NCI-H2227 (cell line): ENCODE measurements around the gene MLH3.

Source experiments
- DNase-seq: peaks from one replicate; lab custom pipeline; 2025; ENCODE audit not compliant: unreplicated experiment; lab: John Stamatoyannopoulos, UW

The MLH3 gene

DNA sequence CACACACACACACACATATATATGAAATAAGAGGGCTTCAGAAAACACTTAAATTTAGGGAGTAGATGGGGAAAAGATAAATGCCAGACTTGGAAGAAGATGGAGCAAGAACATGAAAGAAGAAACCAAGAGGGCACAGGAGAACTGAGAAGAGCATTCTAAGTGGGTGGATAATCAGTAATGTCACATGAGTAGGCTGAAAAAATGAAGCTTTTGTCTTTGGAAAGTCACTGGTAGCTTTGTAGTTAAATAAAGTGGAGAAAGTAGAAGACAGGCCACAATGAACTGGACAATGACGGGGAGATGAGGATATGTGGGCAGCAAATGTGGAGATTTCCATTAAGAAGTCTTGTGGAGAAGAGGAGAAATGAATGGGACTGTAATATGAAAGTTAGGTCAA lies 15.9 kb upstream of the MLH3 start:
- no peak for DNase-seq

DNA sequence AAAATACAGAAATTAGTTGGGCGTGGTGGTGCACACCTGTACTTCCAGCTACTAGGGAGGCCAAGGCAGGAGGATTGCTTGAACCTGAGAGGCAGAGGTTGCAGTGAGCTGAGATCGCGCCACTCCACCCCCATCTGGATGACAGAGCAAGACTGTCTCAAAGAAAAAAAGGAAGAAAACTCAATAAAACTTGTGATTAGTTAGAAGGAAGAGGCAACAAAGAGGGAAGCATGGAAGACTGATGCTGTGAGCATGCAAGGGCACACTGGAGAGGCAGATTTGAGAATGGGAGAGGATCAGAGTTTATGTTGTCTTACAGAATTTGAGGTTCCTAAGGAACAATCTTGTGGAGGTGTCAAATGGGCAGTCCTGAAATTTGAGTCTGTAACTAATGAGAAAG lies 15.4 kb upstream of the MLH3 start:
- DNase-seq, result no peak

DNA sequence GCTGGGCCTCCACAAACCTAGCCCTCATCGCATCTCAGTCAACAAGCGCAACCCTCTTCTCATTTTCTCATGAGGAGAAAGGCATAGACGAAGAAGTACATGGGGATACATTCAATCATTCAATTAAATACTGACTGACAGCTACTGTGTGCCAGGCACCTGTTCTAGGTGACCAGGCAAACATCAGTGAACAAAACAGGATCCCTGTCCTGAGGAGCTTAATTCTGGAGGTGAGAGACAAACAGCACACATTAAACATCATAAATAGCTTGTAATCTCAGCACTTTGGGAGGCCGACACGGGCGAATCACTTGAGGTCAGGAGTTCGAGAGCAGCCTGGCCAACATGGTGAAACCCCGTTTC lies 12.9 kb upstream of the MLH3 start:
- DNase-seq, result no peak

DNA sequence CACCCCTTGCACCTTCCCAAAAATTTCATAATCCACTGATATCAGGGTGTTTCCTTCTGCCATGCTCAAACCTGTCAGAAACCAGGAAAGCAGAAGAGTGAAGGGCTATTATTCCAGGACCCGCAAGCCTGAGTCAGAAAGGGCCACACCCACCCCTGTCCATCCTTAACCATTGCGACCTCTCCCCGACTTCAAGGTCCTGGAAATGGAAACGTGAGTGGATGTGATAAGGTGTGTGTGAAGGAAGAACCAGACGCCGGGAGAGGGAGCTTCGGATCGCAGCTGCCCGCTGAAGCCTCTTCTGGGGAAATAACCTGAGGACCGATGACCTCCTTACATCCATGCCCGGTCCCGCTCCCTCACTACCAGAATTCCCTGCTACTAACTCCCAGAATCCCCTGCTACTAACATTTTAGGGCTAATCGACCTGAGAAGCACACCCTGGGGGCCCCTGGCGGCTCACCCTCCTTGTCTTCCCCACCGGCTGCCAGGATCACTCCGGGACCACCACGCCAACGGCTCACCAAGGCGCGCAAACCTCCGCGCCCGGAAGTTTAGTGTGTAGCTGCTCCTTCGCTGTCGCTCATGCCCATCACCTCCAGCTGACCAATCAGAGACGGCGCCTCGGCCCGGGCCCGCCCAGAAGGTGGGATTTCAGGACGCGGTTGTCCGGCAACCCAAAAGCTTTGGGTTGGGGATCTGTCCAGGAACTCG lies 12.4 kb upstream of the MLH3 start, which contains the start of gene ACYP1:
TSS of gene ACYP1 (minus strand) at position 534 of the 714 bp plus-strand sequence. CDS start at position 63, 471 bp downstream.
- peak; percentile 96 for DNase-seq

DNA sequence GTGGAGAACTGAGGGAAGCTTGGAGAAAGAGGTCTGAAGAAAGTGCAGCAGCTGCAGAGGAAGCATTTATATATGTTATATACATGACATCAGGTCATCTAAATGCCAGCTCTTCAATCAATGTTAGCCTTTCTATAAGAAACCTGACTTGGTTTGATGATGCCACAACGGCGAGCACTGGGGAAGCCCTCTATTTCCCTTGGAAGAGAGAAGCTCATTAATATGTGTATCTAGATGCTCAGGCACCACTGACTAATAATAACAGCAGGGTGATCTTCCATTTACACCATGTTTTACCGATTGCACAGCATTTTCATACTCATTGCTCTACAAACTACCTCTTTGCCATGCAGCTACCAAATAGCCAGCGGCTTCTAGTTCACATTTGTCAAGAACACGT lies 11.7 kb upstream of the MLH3 start:
- DNase-seq, result no peak

DNA sequence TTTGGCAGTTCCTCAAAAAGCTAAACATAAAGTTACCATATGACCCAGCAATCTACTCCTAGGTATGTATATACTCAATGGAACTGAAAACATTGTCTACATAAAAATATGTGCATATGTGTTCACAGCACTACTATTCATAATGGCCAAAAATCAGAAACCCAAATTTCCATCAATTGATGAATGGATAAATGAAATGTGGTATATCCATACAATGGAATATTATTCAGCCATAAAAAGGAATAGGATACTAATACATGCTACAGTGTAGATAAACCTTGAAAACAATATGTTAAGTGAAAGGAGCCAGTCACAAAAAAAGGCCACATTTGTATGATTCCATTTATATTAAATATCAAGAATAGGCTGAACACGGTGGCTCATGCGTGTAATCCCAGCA lies 9.2 kb upstream of the MLH3 start:
- no peak for DNase-seq

DNA sequence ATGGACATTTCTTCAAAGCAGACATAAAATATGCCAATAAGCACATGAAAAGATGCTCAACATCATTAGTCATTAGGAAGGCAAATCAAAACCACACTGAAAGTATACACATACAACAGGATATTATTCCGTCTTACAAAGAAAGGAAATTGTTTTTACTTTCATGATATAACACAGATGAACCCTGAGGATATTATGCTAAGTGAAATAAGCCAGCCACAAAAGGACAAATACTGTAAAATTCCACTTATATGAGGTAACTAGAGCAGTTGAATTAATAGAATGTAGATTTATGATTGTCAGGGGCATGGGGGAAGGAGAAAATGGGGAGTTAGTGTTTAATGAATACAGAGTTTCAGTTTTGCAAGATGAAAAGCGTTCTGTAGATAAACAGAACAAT lies 8.4 kb upstream of the MLH3 start:
- DNase-seq, result no peak

DNA sequence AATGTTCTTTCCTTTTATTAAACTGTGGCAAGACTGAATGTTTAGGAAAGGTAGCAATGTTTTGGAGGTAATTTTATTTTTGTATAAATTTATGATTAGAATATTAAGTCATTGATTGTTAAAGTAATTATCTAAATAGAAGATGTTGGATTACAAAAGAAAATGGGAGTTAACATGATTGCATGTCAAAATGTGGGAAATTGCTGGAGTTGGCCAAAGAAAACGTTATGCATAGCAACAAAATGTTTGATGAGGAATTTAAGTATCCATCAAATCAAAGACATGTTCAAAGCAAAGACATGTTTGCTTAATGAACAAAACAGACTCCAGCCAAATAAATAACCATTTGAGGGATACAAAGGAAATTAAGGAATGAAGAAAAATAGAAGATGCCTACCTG lies 3.2 kb upstream of the MLH3 start:
- no peak for DNase-seq

DNA sequence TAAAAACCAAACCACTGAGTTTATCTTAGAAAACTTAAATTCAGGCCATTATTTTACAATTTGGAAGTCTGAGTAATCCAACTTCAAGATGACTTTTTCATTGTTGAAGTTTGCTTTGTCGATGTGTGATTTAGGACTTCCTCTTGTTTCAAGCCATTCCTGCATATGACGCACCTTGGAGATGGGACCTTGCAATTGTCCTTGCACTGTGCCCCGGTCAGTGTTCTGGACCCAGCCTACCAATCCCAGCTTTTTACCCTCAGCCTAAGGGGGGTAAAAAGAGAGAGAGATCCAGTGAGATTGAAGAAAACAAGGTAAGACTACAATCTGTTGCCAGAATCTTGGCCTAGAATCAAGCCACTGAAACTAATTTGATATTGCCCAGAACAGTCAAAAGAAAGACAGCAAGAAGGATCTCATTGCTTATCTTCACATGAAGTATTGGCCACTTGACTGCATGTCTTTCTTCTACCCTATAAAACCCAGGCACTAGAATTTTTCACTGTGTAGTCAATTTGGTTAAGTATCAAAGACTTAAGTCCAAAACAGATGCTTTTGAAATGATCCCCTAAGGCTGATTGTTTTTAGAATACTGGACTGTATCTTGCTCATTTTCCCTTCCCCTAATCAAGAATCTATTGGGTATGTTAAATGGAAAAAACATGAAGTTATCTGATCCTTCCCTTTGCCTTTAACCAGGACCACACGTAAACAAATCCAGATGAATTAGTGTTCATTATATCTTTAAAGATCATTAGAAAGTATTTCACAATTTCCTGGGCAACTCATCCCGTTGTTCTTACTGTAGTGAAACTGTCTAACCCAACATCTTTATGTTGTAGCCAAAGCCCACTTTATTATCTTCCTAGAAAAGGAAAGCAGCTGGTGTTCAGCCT lies 2.4 kb upstream of the MLH3 start:
- DNase-seq, result no peak

DNA sequence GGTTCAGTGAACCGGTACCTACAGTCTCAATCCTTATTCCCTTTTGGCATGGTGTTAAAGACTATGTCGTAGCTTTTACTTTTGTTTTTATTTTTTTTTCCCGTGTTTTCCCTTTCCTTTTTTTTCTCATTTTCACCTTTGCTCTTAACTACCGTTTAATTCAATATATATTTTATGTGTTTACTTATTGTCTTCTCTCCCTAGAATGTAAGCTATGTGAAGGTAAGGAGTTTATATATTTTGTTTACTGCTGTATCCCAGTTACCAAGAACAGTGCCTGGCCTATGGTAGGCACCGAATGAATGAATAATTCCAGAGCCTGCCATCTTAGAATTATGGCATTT lies 261 bp upstream of the MLH3 start:
- no peak for DNase-seq

DNA sequence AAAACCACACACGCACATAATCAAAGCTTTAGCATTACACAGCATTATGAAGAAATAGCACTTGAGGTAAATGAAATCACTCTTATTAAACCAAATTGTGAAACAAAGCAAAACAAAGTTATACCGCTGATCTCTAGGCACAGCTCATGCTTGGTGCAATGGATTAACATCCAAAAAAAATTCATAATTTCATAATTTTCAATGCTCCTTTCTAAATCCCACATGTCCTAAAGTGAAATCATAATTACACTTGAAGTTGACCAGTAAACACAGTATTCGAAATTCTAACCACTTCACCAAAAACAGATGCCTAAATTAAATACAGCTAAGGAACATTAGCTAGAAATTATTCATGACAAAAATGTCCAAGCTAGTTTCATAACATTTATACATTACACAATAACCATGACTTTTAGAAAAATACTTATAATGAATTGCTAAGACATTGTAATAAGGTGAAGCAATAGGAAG lies 1.5 kb downstream of the MLH3 start:
- no peak for DNase-seq

DNA sequence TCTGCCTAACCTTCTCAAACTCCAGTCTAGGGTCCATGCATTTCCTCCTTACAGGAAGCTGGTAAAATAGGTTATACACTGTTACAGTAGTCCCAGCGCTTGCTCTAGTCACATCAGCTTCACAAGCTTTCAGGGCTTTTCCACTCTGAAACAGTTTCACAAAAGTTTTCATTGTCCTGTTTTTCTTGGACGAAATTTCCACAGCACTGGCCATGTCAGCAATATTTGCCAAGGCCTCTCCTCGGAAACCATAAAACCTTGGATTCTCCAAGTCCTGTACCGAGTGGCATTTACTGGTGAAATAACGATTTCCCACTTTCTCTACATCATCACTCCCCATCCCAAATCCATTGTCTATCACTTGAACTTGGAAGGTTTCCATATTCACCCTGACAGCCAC lies 2.1 kb downstream of the MLH3 start:
- DNase-seq, result no peak

DNA sequence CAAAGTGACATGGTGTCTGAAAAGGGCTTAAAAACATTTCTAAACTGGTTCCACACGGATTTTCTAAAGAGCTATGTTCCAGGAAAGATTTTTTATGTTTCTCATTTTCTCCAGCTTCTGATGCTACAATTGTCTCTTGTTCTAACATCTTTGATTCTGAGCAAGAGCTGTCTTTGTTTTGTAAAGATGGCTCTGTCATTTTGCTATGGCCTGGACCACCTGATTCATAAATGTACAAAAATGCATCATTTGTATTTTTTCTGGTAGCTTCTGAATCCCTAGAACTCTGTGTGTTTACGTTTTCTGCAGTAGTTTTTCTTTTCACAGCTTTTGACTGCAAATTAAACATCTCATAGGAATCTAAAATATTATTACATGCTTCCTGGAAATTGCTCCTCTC lies 3.2 kb downstream of the MLH3 start:
- DNase-seq, result no peak

DNA sequence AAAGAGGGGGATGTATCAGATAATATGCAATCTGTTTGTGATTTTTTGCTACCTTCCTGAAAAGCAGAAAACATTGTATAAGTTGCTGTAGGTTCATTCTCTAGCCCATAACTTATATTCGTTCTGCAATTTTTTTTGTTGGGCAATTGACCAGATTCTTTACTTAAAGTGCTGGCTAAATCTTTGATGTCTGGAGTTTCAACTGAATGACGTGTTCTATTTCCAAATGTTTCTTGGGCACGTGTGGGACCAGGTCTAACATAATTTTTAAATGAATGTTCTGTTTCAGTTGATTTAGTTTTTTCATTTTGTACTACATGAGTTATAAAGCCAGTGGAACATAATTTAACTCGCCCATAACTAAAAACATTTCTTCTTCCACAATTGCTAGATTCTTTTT lies 3.8 kb downstream of the MLH3 start:
- no peak for DNase-seq

DNA sequence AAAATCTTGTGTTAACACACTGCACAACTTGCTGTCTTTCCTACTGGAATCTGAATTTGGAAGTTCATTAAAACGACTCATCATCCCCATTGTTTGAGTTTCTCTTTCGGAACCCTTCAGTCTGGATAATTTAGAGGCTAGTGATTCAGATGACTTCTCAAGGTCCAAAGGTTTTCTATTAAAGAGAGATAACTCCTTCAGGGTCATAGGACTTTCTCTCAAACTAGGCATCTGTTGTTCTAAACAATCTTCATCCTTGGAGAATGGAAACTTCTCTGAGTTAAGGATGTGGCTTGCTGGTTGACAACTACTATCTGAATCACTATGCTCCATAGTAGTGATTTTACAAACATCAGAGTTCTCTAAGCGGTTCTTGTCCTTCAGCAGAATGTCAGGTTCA lies 4.4 kb downstream of the MLH3 start:
- no peak for DNase-seq

DNA sequence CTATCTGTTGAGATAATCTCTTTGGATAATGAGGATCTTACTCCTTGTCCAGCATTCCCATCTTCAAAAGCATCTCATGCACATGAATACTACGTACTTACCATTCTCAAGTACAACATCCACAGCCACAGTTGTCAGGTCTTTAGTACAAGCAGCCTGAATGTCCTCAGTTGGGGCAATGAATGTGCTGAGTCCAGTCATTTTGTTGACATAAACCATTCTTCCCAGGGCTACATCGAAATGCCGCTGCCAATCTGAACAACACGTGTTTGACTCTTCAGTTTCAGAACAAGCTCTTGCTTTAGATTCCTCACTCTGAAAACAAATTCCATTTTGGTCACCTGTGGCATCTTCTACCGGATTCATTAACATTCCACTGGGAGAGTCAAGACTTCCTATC lies 5.0 kb downstream of the MLH3 start:
- no peak for DNase-seq

DNA sequence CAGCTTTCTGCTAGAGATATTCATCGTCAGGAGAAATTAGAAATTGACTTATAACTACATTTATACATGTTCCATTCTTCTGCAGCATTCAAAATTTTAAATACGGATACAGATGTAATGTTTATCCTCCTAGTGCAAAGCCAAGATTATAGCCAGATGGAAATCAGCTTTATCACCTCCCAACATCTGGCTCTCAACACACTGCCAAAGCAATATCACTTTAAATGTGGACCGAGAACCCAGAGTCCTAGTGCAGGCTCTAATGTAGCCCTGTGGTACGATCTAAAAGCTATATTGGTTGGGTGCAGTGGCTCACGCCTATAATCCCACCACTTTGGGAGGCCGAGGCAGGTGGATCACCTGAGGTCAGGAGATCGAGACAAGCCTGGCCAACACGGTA lies 6.5 kb downstream of the MLH3 start:
- DNase-seq, result no peak

DNA sequence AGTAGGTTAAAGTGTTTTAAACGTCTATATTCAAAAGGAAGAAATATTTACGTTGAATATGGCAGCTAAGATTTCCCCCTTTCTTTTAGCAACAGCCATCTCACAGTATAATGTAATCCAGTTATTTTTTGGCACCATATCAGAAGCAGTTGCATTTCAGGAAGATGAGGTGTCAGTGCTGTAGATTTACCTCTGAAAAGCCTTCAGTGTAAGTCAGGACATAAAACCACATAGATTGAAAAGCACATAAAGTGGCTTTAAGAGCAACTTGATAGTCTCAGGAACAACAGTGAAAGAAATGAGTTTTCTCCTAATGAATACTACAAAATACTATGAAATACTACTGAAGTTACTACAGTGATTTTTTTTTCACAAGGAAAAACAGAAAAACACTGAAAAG lies 6.9 kb downstream of the MLH3 start:
- DNase-seq, result no peak

DNA sequence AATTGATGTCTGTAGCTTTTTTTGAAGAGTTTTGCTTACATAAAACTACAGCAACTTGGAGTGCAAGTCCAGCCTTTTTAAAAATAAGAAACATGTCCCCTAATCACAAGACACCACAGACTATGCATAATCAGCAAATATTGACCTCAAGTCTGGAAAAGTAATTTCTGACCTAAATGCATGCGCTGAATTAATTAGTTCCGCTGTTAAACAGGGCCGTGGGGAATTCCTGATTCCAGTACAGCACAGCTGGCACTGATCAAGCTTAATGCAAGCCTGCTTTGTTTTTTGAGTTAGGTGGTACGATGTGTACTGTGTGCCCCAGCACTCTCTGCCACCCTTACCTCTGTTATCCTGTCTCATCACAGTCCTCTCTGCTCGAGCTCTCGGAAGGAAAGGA lies 9.2 kb downstream of the MLH3 start:
- no peak for DNase-seq

DNA sequence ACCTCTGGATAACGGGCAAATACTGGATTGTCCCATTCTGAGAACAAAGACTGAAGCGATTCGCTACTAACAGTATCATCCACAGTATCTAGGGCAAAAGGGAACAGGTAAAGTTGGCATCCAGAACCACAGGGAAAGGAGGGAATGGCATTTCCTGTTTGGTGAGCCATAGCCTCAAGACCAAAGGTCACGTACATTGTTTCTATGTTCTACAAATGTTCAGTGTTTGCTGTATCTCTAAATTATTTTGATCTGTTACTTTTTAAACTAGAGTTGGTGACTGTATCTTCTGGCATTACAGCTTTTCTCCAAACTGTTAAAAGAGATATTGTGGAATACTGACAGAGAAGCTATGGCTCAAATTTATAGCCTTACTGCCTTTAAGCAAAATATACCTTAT lies 9.7 kb downstream of the MLH3 start:
- DNase-seq, result no peak

DNA sequence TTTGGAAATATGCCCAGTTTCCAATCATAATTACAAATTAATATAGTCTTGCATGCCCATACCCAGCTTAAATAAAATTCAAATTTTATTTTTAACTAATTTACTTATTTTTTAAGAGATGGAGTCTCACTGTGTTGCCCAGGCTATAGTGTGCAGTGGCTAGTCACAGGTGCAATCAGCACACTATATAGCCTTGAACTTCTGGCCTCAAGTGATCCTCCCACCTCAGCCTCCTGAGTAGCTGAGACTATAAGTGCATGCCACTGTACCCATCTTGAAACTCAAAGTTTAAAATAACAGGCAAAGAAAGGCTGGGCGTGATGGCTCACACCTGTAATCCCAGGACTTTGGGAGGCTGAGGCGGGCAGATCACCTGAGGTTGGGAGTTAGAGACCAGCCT lies 10.3 kb downstream of the MLH3 start:
- no peak for DNase-seq

DNA sequence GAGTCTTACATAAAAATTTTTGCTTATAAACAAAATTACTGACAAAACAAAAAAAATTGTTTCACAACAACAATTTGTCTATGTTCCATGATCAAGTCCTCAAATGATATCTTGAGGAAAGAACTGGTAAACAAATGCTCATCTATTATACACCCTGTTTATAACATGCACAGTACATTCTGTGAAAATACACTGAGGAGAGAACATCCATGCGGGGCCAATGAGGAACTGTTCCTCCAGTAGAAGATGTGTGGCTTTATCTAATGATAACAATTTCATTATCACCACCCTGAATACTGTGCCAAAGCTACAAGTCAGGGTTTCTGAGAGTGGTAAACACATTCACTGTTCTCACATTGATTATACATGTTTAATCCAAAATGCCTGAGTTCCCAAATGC lies 10.8 kb downstream of the MLH3 start:
- DNase-seq, result no peak

DNA sequence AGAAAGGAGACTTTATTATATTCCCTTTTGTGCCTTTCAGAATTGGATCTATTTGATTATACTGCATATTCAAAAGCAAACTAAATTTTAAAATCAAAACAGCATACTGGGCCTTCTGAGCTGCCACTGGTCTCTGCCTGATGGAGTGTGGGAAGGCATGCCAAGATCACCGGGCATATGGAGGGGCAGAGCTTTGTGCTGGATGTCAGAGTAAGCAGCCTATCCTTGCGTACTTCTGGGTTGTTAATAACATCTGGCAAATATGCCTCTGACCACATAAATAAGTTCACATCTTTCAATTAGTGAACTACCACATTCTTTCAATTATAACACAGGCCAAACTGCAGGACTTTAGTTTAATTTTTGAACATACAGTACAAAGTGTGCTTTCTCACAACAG lies 18.3 kb downstream of the MLH3 start:
- no peak for DNase-seq
